Kidney epithelial cell (primary cell): ENCODE measurements around the gene POLR1A. TPM values are rescaled to one million over a fixed set of nuclear protein-coding genes. Genes with fewer than 3 reads are reported as not detected.

Experiments
- DNase-seq: peaks from one replicate; pipeline ENCODE4 v3.0.0-alpha.2; 2010; ENCODE audit warnings: low read depth
- H3K27me3 ChIP-seq: 2 replicates; pipeline ENCODE4 v1.6.0; 2011; ENCODE audit warnings: low read length; ENCODE audit not compliant: control insufficient read depth, insufficient read depth
- H3K36me3 ChIP-seq: 2 replicates; pipeline ENCODE4 v1.5.1; 2011; ENCODE audit warnings: low read length; ENCODE audit not compliant: control insufficient read depth, insufficient read depth
- H3K4me3 ChIP-seq: 2 replicates; pipeline ENCODE4 v1.5.1; 2011; ENCODE audit warnings: low read depth, mild to moderate bottlenecking, control low read depth, low read length
- CTCF ChIP-seq: IDR thresholded peaks from 2 replicates; pipeline ENCODE4 v1.5.1; 2011; ENCODE audit warnings: mild to moderate bottlenecking, moderate library complexity, low read length, control low read depth, inconsistent platforms; ENCODE audit not compliant: insufficient read depth, poor library complexity, severe bottlenecking
- total RNA-seq: library from RNA; depleted of rRNA; stranded (reverse); fragments of >200 nt; gene quantifications from 2 replicates; pipeline ENCODE4 v1.2.3, GENCODE V29; 2015

The POLR1A gene
- total RNA-seq, 1 donor from 2014 or later = 33.7 TPM

DNA sequence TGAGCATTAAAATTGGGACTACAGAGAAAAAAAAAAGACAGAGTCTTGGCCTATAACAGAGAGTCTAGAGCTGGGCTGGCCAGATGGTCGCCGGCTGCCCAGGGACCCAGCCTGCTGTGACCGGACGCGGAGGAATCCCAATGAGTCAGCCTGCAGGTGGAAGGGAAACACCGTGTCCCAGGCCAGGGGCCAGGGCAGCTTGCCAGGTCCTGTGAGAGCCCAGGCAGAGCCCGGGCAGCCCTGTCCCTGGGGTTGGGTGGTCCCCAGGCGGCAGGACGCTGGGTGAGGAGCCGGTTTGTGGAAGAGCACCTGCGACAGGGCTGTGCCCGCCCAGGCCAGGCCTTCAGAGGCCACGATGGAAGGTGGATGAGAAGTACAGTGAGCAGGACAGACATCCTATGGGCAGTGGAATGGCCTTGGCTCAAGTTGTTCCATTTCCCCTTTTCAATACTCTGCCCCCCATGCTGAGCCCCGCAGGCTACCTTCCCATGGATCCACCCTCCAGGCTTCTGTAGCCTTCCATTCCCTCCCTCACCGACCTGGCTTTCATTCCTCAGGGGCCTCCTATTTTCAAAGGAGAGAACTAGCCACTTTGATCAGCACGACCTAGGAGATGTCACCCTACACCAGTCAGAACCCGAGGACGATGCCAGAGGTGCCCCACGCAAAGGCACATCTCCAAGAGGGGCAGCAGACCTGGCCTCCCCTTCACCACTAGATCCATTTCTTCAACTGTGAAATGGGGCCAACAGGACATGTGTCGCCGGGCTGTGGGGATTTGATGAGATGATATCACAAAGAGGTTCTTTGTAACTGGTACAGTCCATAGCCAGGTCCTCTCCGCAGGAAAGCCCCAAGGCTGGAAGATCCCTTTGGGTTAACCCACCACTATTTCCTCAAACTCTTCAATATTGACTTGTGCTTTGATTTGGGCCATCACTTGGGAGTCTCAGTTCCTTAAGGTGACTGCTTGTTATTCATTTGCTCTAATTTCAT lies 87.5 kb downstream of the POLR1A start:
- no peak for DNase-seq
- TF ChIP-seq CTCF = no peak
- Histone ChIP-seq H3K27me3 (no peaks in the 10 kb centered on the region), H3K36me3 (no peaks in the 10 kb centered on the region), H3K4me3 (no peak overlapping the region)

GRCh38 chr2:86016581-86016980 lies 89.1 kb downstream of the POLR1A start:
- no peak for TF ChIP-seq CTCF
- no peaks in the 10 kb centered on the region for H3K27me3 ChIP-seq
- no peak overlapping the region for H3K4me3 ChIP-seq
- DNase-seq = no peak
- no peaks in the 10 kb centered on the region for H3K36me3 ChIP-seq

DNA sequence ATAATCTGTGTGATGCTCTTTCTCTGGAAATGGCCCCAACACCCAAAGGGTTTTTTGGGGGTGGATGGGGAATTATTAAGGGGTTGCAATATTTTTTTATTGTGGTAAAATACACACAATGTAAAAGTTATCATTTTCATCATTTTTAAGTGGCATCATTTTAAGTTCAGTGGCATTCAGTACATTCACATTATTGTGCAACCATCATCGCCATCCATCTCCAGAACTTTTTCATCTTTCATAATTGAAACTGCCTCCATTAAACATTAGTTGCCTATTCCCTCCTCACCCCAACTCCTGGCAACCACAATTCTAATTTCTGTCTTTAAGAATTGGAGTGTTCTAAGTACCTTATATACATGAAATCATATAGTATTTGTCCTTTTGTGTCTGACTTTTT lies 90.0 kb downstream of the POLR1A start:
- H3K27me3 ChIP-seq = no peaks in the 10 kb centered on the region
- no peak overlapping the region for H3K4me3 ChIP-seq
- H3K36me3 ChIP-seq = no peaks in the 10 kb centered on the region
- no peak for DNase-seq
- no peak for TF ChIP-seq CTCF

DNA sequence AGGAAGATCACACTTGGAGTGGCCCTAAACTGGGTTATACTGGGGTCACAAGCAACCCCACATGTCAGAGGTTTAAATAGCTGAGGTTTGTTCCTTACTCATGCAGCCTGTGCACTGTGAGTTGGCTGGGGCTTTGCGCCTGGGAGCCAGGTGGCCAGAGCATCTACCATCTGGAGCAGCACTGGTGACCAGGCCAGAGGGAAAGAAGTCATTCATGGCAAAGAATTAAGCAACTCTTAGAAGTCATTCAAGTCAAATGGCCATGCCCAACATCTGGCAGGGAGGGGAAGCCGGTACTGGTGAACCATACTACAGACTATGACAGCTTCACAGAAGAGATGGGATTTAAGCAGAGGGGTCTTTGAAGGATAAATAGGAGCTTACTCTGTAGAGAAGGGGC lies 90.7 kb downstream of the POLR1A start:
- no peak for TF ChIP-seq CTCF
- no peak overlapping the region for H3K4me3 ChIP-seq
- DNase-seq = no peak

GRCh38 chr2:86014493-86014892 lies 91.2 kb downstream of the POLR1A start:
- Histone ChIP-seq H3K36me3 (no peaks in the 10 kb centered on the region), H3K27me3 (no peaks in the 10 kb centered on the region), H3K4me3 (no peak overlapping the region)
- TF ChIP-seq CTCF = no peak
- no peak for DNase-seq

More for the DNA sequence above, 90.7 kb downstream of the POLR1A start:
- Histone ChIP-seq H3K36me3 (no peaks in the 10 kb centered on the region), H3K27me3 (no peaks in the 10 kb centered on the region)
